Choroid plexus epithelial cell (primary cell): ENCODE measurements around the gene BTBD17.

ENCODE experiments used
- DNase-seq: peaks from one replicate; pipeline ENCODE4 v3.0.0-alpha.2; 2010; ENCODE audit warnings: low read depth
- H3K4me3 ChIP-seq: 2 replicates; pipeline ENCODE4 v1.5.1; 2011; ENCODE audit warnings: low read depth, mild to moderate bottlenecking, control low read depth, low read length, moderate library complexity
- CTCF ChIP-seq: conservative IDR thresholded peaks from 2 replicates; pipeline ENCODE4 v1.5.1; 2011; ENCODE audit warnings: low read depth, mild to moderate bottlenecking, control low read depth, inconsistent platforms, low read length, moderate library complexity

Gene BTBD17

GRCh38 chr17:74358697-74359096 is 3.0 kb downstream of the BTBD17 start:
- DNase-seq: no peak
- no peak overlapping the region for H3K4me3 ChIP-seq
- no peak for TF ChIP-seq CTCF

GRCh38 chr17:74357466-74357809 is 4.2 kb downstream of the BTBD17 start:
- H3K4me3 ChIP-seq: no peak overlapping the region
- no peak for TF ChIP-seq CTCF
- DNase-seq: no peak

- no peak for DNase-seq
- TF ChIP-seq CTCF: no peak
- H3K4me3 ChIP-seq: no peak overlapping the region
Measured at GRCh38 chr17:74356646-74357465, 4.8 kb downstream of the BTBD17 start.

GRCh38 chr17:74355065-74355464 is 6.6 kb downstream of the BTBD17 start:
- no peak overlapping the region for H3K4me3 ChIP-seq
- no peak for TF ChIP-seq CTCF
- no peak for DNase-seq

GRCh38 chr17:74354561-74354960 is 7.1 kb downstream of the BTBD17 start:
- no peak for DNase-seq
- TF ChIP-seq CTCF: no peak
- H3K4me3 ChIP-seq: no peak overlapping the region

GRCh38 chr17:74354123-74354522 is 7.5 kb downstream of the BTBD17 start:
- H3K4me3 ChIP-seq: no peak overlapping the region
- no peak for DNase-seq

More at GRCh38 chr17:74354123-74354522, 7.5 kb downstream of the BTBD17 start:
- TF ChIP-seq CTCF: peak; percentile 13
